ENCODE measurements around the gene FAM136A.
"Not testable (repeated sequence)": the region's sequence is repeated elsewhere in the genome, so short reads cannot be mapped to it uniquely, and the experiment has no call there.

Gene FAM136A

GRCh38 chr2:70301344-70302194, at the start of gene FAM136A:
TSS of gene FAM136A (minus strand) at chr2:70302067. CDS start at chr2:70302011, 56 bp downstream.
- DNase-seq (ENCODE audit: low read depth): peak; percentile 73

GRCh38 chr2:70349921-70350685, 48.2 kb upstream of the FAM136A start:
- no peak for DNase-seq (ENCODE audit: low read depth)

- DNase-seq (ENCODE audit: low read depth): no peak
These were observed 46.0 kb upstream of the FAM136A start for GRCh38 chr2:70347831-70348230.

- DNase-seq (ENCODE audit: low read depth): no peak
These were observed 42.3 kb upstream of the FAM136A start for GRCh38 chr2:70344195-70344594.

GRCh38 chr2:70341477-70341765, 39.6 kb upstream of the FAM136A start:
- DNase-seq (ENCODE audit: low read depth): no peak

GRCh38 chr2:70340761-70341476, 39.1 kb upstream of the FAM136A start:
- no peak for DNase-seq (ENCODE audit: low read depth)

GRCh38 chr2:70340075-70340474, 38.2 kb upstream of the FAM136A start:
- no peak for DNase-seq (ENCODE audit: low read depth)

- DNase-seq (ENCODE audit: low read depth): no peak
These were observed 34.7 kb upstream of the FAM136A start for GRCh38 chr2:70336552-70336951.

GRCh38 chr2:70331012-70331411, 29.1 kb upstream of the FAM136A start:
- no peak for DNase-seq (ENCODE audit: low read depth)

- no peak for DNase-seq (ENCODE audit: low read depth)
These were observed 28.6 kb upstream of the FAM136A start for GRCh38 chr2:70330476-70330875.

- no peak for DNase-seq (ENCODE audit: low read depth)
These were observed 27.2 kb upstream of the FAM136A start for GRCh38 chr2:70328921-70329561.

- DNase-seq (ENCODE audit: low read depth): no peak
These were observed 24.0 kb upstream of the FAM136A start for GRCh38 chr2:70325875-70326274.

- DNase-seq (ENCODE audit: low read depth): no peak
These were observed 20.7 kb upstream of the FAM136A start for GRCh38 chr2:70322518-70322917.

- no peak for DNase-seq (ENCODE audit: low read depth)
These were observed 19.5 kb upstream of the FAM136A start for GRCh38 chr2:70321370-70321769.

- DNase-seq (ENCODE audit: low read depth): no peak
These were observed 12.8 kb upstream of the FAM136A start for GRCh38 chr2:70314640-70315039.

GRCh38 chr2:70312560-70312959, 10.7 kb upstream of the FAM136A start:
- DNase-seq (ENCODE audit: low read depth): no peak

GRCh38 chr2:70310899-70311298, 9.0 kb upstream of the FAM136A start:
- no peak for DNase-seq (ENCODE audit: low read depth)

GRCh38 chr2:70305531-70305930, 3.7 kb upstream of the FAM136A start:
- DNase-seq (ENCODE audit: low read depth): no peak

- DNase-seq (ENCODE audit: low read depth): no peak
These were observed 2.6 kb upstream of the FAM136A start for GRCh38 chr2:70304498-70304897.

GRCh38 chr2:70303186-70303585, 1.3 kb upstream of the FAM136A start:
- DNase-seq (ENCODE audit: low read depth): no peak

GRCh38 chr2:70302195-70302546, 304 bp upstream of the FAM136A start:
- not testable (repeated sequence) for DNase-seq (ENCODE audit: low read depth)

- DNase-seq (ENCODE audit: low read depth): no peak
These were observed 1.0 kb downstream of the FAM136A start for GRCh38 chr2:70300771-70301343.
